Measurements from ENCODE around the gene SND1.
A peak's percentile ranks its signal among the peaks of the same experiment; 100 is the strongest.

- TF ChIP-seq ZNF274 (IDR thresholded peaks at IDR 0.05; ENCODE audit: low read length) (no peak), ZNF274 (tag by site-specific recombination; IDR thresholded peaks at IDR 0.05; ENCODE audit: borderline replicate concordance) (no peak), SP2 (tag by site-specific recombination; IDR thresholded peaks at IDR 0.05) (no peak), REST (tag by site-specific recombination; IDR thresholded peaks at IDR 0.05) (0 out of 2 replicates have a peak, but pooled peaks have one; percentile 50), ZNF138 (tag by site-specific recombination; IDR thresholded peaks at IDR 0.05; ENCODE audit: borderline replicate concordance) (no peak), ZNF549 (tag by site-specific recombination; IDR thresholded peaks at IDR 0.05) (no peak), SALL2 (tag by site-specific recombination; IDR thresholded peaks at IDR 0.05; ENCODE audit: borderline replicate concordance) (no peak), CTCF (tag by site-specific recombination; IDR thresholded peaks at IDR 0.05) (no peak), ZNF146 (tag by site-specific recombination; IDR thresholded peaks at IDR 0.05) (0 out of 2 replicates have a peak, but pooled peaks have one; percentile 7), ZNF433 (tag by site-specific recombination; IDR thresholded peaks at IDR 0.05; ENCODE audit: low read depth) (no peak), FEZF1 (tag by site-specific recombination; IDR thresholded peaks at IDR 0.05) (no peak), ZNF280C (tag by site-specific recombination; IDR thresholded peaks at IDR 0.05) (no peak), PRDM10 (tag by site-specific recombination; IDR thresholded peaks at IDR 0.05) (no peak), ZBTB8A (tag by site-specific recombination; IDR thresholded peaks at IDR 0.05) (no peak)
Observed at GRCh38 chr7:127652333-127653248, 597 bp downstream of the SND1 start.
